GM21381 (cell line): ENCODE results near the gene ADORA1.

Source experiments
- ATAC-seq: cut with Tn5 transposase; IDR thresholded peaks from one replicate; pipeline ENCODE4 v1.9.1; 2021; ENCODE audit warnings: mild to moderate bottlenecking, moderate library complexity; ENCODE audit not compliant: unreplicated experiment

Gene ADORA1

DNA sequence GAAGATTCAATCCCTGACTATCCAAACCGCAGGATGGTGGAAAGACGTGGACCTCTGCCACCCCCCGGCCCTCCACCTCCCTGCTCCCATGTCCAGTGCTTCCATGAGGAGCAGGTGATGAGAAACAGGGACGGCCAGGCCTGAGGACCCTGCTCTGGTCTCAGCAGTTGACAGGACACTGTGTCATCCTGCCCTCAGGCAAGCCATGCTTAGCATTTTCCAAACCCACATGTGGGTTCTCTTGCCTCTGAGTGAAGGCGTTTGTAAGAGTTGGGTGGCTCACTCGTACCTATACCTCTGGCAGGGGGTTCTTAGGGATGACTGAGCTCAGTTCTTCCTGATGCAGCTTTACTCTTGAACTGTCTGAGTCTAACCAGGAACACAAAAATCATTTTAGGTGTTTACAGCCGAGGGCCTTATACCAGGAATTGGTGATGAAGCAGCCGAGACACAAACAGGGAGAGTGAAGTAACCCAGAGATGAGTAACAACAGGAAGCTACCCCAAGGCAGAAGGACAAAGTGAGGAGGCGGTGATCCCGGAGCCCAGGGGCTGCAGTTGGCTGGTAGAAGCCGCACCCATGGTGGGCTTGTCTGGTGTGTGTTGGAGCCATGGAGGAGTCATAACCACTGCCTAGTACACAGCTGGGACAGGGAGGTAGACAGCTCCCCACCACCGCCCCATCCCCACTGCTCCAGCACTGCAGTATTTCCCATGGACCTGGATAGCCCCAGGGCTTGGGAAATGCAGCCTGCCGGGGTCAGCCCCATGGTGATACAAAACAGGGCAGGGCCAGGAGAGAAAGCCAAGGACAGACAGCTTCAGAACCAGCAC, 26.7 kb downstream of the ADORA1 start:
- no peak for ATAC-seq

DNA sequence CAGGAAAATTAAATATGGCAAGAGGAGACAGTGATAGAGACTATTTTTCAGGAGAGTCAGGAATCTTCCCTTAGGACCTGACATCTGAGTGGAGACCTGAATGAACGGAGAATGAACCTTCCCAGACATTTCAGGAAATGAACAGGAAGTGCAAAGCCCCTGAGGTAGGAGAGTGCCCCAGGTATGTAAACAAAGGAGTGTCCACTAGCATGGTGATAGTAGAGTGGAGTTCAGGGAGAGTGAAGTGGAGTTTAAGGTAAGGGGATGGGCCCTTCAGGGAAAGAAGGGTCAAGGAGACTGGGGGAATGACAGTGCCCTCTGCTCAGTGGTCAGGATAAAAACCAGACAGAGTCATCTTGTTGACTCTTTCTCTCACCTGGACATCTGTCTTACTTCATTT, 28.8 kb downstream of the ADORA1 start:
- no peak for ATAC-seq

DNA sequence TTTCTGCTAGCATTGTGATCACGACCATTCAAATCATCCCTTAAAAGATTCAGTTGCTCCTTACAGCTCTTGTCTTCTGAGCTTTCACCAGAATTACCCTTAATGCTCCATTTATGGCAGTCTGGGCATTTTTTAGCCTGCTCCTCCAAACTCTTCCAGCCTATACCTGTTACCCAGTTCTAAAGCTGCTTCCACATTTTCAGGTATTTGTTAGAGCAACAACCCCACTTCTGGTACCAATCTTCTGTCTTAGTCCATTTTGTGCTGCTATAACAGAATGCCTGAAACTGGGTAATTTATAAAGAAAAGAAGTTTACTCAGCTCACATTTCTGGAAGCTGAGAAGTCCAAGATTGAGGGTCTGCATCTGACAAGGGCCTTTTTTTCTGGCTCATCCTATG, 30.9 kb downstream of the ADORA1 start:
- ATAC-seq, result no peak

DNA sequence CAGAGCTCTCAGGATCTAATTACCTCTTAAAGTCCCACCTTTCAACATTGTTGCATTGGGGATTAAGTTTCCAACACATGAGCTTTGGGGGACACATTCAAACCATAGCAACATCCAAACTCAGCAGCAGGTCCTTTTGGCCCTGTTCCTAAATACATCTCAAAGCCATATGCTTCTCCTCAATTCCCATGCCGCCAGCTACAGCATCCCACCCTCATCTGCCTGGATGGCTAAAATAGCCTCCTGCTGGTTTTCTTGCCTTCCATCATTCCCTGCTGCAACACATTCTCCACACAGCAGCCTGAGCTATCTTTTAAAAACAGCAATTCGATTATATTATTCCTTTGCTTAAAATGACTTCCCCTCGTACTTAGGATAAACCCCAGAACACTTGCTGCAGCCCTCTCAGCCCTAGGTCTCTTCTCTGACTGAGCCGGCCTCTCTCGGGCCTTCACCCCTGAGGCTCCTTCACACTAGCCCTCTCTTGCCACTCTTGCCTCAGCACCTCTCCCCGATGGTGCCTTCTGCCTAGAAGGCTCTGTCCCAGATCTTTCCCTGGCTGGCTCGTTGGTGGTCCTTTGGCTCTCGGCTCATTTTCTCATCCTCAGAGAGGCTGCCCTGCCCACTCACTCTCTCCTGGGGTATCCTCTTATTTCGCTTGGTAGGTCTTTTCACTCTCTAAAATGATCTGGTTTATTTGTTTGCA, 31.6 kb downstream of the ADORA1 start:
- no peak for ATAC-seq

DNA sequence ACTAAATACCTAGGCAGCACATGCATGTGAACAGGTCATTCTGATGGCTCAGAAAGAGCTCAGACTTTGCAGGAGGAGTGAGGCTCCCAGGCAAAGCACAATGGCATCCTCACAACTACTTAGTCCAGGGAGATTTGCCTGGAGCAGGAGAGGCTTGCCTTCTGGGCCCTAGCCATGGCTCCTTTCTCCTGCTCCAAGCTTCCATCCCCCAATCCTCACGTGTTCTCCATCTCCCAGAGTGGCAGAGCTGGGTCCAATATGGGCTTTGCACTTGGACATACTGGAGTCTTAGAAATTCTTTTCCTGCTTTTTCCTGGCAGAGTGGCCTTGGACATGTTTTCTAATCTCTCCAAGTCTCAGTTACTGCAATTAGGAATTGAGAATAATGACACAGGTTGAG, 32.3 kb downstream of the ADORA1 start:
- no peak for ATAC-seq

DNA sequence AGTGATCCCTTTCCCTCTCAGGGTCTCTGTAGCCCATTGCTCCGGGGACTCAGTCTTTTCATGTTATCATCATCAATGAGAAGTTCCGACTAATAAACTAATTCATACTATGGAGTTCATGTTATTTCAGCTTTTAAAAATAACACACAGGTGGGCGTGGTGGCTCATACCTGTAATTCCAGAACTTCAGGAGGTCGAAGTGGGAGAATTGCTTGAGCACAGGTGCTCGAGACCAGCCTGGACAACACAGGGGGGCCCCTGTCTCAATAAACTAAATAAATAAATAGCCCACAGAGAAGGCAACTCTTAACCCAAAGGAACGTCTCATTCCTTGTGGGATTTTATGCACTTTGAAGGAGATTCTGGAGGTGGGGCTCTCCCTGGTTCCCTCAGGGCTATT, 33.6 kb downstream of the ADORA1 start:
- no peak for ATAC-seq

DNA sequence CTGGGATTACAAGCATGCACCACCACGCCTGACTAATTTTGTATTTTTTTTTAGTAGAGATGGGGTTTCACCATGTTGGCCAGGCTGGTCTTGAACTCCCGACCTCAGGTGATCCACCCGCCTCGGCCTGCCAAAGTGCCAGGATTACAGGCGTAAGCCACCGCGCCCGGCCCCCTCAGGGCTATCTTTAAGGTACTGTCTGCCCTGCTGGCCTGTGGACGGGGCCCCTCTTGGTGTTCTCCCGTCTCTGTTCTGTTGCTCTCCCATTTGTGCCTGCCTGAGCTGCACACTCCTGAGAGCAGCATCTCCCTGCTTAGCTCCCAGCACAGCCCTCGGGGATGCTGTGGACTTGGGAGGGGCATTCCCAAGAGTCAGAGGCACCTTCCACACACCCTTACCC, 34.2 kb downstream of the ADORA1 start:
- no peak for ATAC-seq

DNA sequence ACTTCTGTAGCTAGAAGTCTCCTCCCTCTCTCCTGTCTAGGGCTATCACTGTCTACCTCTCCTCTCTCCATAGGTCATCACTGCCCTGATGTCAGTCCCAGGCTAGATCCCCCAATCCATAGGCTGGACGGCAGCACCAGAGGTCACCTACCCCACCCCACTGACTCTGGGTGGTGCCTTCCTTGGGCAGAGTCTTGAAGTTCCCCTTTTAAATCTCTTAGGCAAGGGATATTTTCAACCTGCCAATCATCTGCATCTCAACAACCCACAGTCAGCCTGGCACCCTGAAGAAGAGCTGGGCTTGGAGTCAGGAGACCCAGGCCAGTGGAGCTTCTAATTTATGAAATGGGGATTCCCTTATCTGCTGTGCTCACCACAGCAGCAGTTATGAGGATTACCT, 34.9 kb downstream of the ADORA1 start:
- no peak for ATAC-seq

DNA sequence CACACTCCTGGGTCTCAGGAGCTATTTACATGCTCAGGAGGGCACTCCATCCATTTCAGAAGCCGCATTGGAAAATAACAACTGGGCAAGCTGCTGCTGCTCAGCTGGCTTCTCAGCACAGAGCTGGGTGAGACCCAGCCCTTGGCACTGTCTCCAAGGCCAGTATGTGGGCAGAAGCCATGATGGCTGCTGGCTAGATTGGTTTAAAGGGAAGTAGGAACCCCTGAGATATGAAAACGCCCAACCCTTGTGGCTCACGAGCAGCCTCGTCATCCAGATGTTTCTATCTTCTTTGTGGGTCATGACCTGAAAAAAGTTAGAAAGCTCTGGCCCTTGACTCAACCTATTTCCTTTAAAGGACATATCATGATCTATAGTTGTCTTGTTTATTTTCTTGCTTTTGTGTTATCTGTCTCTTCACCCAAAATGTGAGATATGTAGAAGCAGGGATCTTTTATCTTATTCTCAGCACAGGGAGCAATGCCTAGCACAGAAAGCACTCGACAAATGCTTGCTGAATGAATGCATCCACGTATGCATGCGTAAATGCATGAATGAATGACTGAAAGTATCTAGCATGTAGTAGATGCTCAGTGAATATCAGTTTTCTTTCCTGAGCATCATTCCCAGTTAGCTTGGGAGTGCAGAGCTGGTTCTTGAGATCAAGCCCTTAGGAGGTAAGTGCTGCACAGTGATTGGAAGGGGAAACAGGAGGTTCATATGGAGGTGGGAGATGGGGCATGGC, 36.5 kb downstream of the ADORA1 start:
- no peak for ATAC-seq

DNA sequence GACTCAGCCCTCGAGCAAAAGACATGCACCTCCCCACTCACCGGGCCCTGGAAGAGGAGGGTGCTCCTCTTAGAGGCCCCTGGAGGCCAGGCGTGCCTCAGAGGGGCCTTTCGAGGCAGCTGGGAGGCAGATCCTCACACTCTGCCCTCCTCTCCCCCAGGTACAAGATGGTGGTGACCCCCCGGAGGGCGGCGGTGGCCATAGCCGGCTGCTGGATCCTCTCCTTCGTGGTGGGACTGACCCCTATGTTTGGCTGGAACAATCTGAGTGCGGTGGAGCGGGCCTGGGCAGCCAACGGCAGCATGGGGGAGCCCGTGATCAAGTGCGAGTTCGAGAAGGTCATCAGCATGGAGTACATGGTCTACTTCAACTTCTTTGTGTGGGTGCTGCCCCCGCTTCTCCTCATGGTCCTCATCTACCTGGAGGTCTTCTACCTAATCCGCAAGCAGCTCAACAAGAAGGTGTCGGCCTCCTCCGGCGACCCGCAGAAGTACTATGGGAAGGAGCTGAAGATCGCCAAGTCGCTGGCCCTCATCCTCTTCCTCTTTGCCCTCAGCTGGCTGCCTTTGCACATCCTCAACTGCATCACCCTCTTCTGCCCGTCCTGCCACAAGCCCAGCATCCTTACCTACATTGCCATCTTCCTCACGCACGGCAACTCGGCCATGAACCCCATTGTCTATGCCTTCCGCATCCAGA, 37.7 kb downstream of the ADORA1 start:
- no peak for ATAC-seq

DNA sequence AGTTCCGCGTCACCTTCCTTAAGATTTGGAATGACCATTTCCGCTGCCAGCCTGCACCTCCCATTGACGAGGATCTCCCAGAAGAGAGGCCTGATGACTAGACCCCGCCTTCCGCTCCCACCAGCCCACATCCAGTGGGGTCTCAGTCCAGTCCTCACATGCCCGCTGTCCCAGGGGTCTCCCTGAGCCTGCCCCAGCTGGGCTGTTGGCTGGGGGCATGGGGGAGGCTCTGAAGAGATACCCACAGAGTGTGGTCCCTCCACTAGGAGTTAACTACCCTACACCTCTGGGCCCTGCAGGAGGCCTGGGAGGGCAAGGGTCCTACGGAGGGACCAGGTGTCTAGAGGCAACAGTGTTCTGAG, 38.3 kb downstream of the ADORA1 start:
- ATAC-seq, result no peak

DNA sequence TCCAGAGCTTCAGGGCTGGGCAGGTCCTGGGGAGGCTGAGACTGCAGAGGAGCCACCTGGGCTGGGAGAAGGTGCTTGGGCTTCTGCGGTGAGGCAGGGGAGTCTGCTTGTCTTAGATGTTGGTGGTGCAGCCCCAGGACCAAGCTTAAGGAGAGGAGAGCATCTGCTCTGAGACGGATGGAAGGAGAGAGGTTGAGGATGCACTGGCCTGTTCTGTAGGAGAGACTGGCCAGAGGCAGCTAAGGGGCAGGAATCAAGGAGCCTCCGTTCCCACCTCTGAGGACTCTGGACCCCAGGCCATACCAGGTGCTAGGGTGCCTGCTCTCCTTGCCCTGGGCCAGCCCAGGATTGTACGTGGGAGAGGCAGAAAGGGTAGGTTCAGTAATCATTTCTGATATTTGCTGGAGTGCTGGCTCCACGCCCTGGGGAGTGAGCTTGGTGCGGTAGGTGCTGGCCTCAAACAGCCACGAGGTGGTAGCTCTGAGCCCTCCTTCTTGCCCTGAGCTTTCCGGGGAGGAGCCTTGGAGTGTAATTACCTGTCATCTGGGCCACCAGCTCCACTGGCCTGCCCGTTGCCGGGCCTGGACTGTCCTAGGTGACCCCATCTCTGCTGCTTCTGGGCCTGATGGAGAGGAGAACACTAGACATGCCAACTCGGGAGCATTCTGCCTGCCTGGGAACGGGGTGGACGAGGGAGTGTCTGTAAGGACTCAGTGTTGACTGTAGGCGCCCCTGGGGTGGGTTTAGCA, 38.8 kb downstream of the ADORA1 start:
- no peak for ATAC-seq

DNA sequence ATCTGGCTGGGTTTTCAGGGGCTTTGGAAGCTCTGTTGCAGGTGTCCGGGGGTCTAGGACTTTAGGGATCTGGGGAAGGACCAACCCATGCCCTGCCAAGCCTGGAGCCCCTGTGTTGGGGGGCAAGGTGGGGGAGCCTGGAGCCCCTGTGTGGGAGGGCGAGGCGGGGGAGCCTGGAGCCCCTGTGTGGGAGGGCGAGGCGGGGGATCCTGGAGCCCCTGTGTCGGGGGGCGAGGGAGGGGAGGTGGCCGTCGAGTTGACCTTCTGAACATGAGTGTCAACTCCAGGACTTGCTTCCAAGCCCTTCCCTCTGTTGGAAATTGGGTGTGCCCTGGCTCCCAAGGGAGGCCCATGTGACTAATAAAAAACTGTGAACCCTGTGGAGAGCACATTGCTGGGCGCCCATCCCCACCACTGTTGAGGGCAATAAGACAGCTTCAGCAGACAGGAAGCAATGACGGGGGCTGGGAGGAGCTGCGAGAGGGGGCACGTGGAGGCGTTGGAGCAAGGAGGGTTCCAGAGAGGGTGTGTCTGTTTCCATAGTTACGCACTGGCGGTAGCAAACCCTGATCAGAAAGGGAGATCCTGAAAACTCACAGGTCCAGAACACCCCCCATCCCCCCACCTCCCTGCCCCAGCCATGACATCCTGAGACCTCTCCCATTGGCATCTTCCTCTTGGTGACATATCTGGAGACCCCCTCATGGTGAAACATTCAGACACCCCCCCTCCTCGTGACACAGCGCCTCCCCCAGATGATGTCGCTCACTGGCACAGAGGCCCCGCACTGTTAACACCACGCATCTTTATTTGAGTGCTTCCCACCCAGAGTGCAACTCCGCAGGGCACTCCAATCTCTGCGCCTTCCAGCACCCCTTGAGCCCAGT, 39.7 kb downstream of the ADORA1 start:
- ATAC-seq, result no peak

DNA sequence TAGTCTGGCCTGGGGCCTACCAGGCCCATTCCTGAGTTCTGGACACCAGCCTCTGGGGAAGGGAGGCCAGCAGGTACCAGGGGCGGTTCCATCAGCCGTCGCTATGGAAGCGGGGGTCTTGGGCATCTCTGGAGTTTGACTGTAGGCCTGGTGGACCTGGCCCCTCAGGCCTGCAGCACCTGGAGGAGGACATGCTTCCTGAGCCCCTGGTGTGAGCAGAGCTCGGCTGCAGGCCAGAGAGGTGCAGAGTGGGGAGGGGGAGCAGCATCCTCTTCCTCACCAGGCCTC, 40.3 kb downstream of the ADORA1 start:
- no peak for ATAC-seq

DNA sequence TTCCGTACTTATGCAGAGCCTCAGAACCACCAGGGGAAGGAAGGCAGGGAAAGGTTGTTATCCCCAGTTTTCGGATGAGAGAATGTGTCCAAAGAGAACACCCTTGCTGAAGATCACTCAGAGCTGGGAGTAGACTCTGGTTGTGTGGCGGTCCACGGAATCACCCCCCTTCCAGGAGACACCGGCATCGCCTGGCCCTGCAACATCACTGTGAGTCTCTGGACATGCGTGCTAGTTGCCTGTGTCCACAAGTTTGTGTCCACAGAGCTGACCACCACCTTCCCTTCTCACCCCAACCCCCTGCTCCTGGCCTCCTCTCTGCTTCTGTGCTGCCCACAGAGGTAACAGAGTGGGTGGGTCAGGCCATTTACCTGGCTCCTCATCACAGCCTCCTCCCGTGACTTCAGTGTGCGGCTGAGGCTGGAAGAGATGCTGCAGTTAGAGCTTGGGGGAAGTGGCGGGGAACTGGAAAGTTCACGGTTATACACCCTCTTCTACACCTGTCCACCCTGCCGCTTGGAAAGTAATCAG, 40.8 kb downstream of the ADORA1 start:
- no peak for ATAC-seq

DNA sequence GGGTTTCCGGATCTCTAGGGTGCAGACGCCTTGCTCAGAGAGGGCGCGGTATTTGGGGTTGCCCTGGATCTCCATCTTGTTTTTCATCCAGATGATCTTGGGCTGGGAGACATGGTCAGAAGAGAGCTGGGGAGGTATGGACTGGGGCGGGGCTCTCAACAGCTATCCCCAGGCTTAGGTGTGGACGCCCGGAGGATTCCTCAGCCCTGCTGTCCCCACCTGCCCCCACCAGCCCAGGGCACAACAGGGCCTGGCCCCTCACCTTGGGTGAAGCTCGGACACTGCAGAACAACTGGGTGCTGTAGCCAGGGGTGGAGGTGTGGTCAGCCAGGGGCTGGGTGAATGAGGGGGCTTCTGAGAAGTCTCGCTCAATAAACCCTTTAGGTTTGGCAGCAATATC, 41.5 kb downstream of the ADORA1 start:
- no peak for ATAC-seq

DNA sequence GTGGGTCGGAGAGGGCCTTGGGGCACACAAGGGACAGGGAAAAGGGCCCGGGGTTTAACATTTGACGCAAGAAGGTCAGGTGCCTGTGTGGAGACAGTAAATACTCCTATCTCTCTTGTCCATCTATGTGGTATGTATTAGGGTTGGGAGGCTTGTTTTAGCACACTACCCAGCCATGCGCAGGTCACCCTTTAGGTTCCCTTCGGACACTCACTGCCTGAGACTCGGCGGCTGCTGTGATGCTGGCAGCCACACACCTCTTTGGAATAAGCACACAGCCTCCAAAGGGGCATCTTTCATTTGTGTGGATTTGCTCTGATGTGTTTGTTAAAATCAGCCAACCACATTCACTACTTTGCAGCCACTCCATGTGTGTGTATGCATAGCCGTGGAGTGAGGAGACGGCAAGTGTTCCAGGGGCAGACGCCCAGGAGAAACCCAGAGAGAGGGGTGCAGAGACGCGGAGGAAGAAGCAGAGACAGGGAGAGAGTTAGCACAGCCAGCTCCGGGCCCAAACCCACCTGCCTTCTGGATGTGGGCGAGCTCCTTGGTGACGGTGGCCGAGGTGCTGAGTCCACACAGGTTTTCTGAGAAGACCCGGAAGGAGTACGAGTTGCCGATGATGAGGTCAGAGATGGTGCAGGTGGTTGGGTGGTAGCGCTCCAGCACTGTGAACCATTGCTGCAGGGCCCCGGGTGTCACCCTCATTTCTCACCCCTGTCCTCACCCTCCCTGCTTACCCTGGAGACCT, 42.4 kb downstream of the ADORA1 start:
- no peak for ATAC-seq

DNA sequence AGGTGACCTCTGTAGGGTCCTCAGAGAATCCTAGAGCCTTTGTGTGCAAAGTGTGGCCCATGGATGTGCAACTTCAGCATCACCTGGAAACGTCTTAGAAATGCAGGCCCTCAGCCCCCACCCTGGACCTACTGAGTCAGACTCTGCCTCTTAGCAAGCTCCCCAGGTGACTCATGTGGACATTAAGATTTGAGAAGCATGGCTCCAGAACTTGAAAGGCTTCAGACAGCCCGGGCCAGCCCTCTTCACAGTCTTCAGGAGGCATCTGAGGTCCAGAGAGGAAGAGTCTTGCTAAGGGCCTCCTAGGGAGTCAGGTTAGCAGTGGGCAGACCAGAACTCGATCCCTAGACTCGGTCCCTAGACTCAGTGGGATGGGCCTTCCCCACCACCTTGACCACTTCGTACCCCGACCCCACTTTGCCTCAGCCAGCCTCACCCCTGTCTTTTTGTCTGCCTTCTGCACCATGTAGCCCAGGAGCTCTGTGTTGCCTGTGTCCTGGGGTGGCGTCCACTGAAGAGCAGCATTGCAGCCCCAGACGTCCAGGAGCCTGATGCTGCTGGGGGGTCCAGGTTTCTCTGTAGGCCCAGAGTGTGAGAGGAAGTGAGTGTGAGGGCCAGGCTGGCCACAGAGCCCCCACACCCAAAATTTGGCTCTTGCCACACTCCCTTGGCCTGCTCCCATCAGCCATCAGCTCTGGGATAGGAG, 43.3 kb downstream of the ADORA1 start:
- ATAC-seq, result no peak
